Immature natural killer cell (primary cell): ENCODE results near the gene NEUROG1. TPM values are rescaled to one million over a fixed set of nuclear protein-coding genes. Genes with fewer than 3 reads are reported as not detected.

Experiments
- DNase-seq, 3 donors: peaks; one replicate each; pipeline ENCODE4 v3.0.0; 2022; ENCODE audit warnings: mixed read lengths in 1 of 3
- H3K27ac Mint-ChIP-seq, 6 donors: one replicate each; pipeline ENCODE4 v1.8.0; 2020; ENCODE audit warnings: mixed read lengths in 6 of 6, mild to moderate bottlenecking in 5 of 6, inconsistent platforms in 4 of 6, moderate library complexity in 3 of 6
- H3K27me3 Mint-ChIP-seq, 3 donors: one replicate each; pipeline ENCODE4 v1.8.0; 2020 to 2021; ENCODE audit warnings: low read depth in 3 of 3, mild to moderate bottlenecking in 3 of 3, mixed read lengths in 3 of 3, moderate library complexity in 3 of 3, inconsistent platforms in 1 of 3
- H3K36me3 Mint-ChIP-seq, 3 donors: one replicate each; pipeline ENCODE4 v1.8.0; 2020; ENCODE audit warnings: mixed read lengths in 3 of 3, inconsistent platforms in 2 of 3, mild to moderate bottlenecking in 2 of 3
- H3K4me1 Mint-ChIP-seq, 2 donors: one replicate each; pipeline ENCODE4 v1.8.0; 2020; ENCODE audit warnings: inconsistent platforms in 2 of 2, mild to moderate bottlenecking in 2 of 2, mixed read lengths in 2 of 2, moderate library complexity in 1 of 2
- H3K4me3 Mint-ChIP-seq, 5 donors: one replicate each; pipeline ENCODE4 v1.8.0; 2020; ENCODE audit warnings: mild to moderate bottlenecking in 5 of 5, mixed read lengths in 5 of 5, inconsistent platforms in 3 of 5, moderate library complexity in 3 of 5
- H3K9me3 Mint-ChIP-seq, 6 donors: one replicate each; pipeline ENCODE4 v1.8.0; 2020; ENCODE audit warnings: mild to moderate bottlenecking in 6 of 6, mixed read lengths in 6 of 6, inconsistent platforms in 4 of 6, moderate library complexity in 3 of 6
- polyA plus RNA-seq, 3 donors: library from polyadenylated mRNA; unstranded; fragments of 300-500 nt; fragmentation: Illumina TruSeq; gene quantifications; one replicate each; pipeline ENCODE4 v1.2.3, GENCODE V29; 2021

NEUROG1 gene
- polyA plus RNA-seq, 3 donors from 2014 or later: not detected

DNA sequence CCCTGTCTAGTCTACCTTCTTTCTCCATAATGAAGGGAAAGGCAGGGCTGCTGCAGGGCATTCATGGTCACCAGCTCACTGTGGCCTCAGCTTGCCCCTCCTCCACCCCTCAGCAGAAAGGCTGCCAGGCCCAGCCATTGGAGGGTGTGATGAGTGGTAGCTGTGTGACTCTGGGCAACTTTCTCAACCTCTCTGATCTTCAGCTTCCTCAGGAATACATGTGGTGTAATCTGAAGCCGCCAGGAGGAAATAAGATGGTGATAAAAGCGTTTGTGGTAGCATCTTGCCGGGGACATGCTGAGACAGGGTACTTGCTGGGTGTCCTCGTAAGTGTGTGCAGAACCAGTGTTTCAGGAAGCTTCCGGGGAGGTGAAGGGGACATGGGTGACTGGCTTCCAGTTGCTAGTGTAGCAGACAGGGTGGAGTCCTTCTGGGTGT lies 33.2 kb upstream of the NEUROG1 start:
- Mint-ChIP-seq H3K36me3 (no peaks in the 10 kb centered on the region), H3K9me3 (no peaks in the 10 kb centered on the region), H3K27ac (no peak overlapping the region)

DNA sequence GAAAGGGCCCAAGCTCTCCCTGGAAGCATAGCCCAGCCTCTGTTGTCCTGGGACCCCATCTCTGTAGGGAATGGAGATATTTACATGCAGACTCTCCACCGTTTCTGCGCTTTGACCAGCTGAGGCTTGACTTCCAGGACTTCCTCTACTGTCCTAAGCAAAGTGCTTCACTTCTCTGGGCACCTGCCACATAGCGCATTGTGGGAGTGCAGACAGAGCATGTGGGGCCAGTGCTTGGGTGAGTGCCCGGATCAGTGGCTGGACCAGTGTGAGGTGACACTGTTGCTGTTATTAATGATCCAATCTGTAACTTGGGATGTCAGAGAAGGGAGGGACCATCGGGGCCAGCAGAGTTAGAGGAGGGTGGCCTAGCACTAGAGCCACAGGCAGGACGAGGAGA lies 32.5 kb upstream of the NEUROG1 start:
- DNase-seq: no peak
- no peaks in the 10 kb centered on the region for H3K4me1 Mint-ChIP-seq
- no peaks in the 10 kb centered on the region for H3K36me3 Mint-ChIP-seq
- H3K27me3 Mint-ChIP-seq: peaks cover 0 to 4% (median 3%) of the 10 kb centered on the region in 3 donors
- H3K4me3 Mint-ChIP-seq: no peak overlapping the region
- H3K27ac Mint-ChIP-seq: no peak overlapping the region
- H3K9me3 Mint-ChIP-seq: no peaks in the 10 kb centered on the region

More for the DNA sequence above, 33.2 kb upstream of the NEUROG1 start:
- no peaks in the 10 kb centered on the region for H3K4me1 Mint-ChIP-seq
- no peak for DNase-seq
- peaks cover 0 to 5% (median 3%) of the 10 kb centered on the region in 3 donors for H3K27me3 Mint-ChIP-seq
- no peak overlapping the region for H3K4me3 Mint-ChIP-seq

DNA sequence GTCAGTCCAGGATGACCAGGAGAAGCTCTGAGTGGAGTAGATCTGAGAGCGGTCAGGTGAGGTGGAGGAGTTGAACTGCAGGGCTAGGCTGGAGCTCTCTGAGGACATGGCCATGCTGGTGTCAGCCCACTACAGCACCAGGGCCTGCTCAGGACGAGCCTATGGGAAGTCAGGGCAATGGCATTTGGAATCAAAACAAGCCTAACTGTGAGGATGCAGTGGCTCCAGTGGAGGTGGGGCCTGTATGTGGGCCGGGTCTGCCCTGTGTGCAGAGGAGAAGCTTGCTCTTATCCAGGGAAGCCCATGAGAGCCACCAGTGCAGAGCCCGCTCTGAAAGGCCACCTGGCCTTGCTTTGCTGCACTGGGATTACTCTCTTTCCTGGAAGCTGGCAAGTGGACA lies 31.9 kb upstream of the NEUROG1 start:
- H3K4me3 Mint-ChIP-seq: no peak overlapping the region
- H3K9me3 Mint-ChIP-seq: no peaks in the 10 kb centered on the region
- peaks cover 0 to 4% (median 3%) of the 10 kb centered on the region in 3 donors for H3K27me3 Mint-ChIP-seq
- no peaks in the 10 kb centered on the region for H3K4me1 Mint-ChIP-seq
- H3K36me3 Mint-ChIP-seq: no peaks in the 10 kb centered on the region
- DNase-seq: no peak
- H3K27ac Mint-ChIP-seq: no peak overlapping the region

DNA sequence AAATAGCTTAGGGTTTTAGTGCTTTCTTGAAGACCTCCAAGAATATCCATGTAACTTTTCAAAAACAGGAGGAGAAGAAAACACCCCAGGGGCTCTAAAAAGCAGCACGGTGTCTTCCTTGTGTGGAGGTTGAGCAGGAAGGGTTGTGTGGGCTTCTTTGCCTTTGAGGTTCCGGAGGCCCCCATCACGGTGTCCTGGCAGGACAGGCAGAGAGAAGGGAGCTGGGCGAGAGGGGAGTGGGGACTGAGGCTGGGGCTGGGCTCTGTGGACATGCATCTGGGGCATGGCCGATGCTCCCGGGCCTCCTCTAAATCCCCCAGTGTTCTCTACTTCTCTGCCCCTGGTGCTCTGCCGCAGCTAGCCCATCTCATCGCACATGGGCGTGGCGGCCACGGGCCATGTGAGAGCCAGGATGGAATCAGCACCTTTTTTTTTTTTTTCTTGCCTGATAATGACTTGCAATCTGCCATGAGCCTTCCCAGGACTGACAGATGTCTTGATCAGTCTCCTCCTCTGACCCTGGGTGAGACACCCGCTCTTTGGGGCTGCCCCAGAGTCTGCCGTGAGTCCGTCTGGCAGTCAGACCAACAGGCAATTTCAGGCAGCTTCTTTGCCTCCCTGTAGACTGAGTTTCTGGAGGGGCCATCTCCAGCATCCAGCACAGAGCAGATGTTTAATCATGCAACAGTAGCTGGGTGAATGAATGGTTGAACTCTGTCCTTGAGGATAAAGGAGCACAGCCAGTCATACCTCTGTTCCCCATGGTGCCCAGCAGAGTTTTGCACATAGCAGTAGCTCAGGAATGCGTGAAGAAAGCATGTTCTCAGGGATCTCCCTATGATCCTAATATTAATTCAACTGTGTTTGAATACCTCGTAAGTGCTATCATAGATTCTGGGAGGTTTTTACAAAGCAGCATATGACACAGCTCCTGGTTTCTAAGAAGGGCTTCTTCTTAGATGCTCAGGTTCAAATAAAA lies 30.9 kb upstream of the NEUROG1 start:
- no peaks in the 10 kb centered on the region for H3K4me1 Mint-ChIP-seq
- no peak overlapping the region for H3K27ac Mint-ChIP-seq
- H3K4me3 Mint-ChIP-seq: no peak overlapping the region
- H3K27me3 Mint-ChIP-seq: peaks cover 0 to 4% (median 0%) of the 10 kb centered on the region in 3 donors
- no peaks in the 10 kb centered on the region for H3K9me3 Mint-ChIP-seq
- H3K36me3 Mint-ChIP-seq: no peaks in the 10 kb centered on the region
- no peak for DNase-seq

DNA sequence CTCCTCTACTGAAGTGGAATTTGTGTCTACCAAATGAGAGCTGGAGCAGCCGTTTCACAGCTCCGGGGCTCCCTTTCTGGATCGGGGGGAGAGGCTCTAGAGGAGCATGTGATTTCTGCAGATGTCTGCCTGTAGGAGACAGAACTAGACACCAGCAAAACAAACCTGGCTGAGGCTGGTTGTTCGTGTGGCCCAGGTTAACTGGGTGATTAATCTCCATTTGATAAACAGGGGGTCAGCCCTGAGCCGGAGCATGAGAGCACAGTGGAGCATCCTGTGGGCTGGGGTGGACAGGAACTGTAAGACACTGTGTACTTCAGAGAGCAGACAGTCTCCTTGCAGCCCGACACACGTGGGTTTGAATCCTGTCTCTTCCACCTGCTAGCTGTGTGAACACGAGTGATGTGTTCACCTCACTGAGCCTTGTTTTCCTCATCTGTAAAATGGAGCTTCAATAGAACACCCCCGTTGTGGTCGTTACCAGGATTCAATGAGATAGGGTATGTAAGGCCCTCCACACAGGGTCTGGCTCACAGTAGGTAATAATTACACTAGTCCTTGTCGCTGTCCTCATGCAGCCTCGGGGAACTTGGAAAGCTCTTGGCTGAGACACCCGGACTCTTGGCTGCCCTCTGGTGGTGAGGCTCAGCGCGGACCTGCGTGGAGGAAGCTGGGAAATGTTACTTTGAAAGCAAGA lies 30.1 kb upstream of the NEUROG1 start:
- peaks cover 0 to 1% of the 10 kb centered on the region in 2 donors for H3K4me1 Mint-ChIP-seq
- DNase-seq: peak; percentile 22 to 41 (median 37)
- peaks cover 0 to 4% (median 0%) of the 10 kb centered on the region in 3 donors for H3K27me3 Mint-ChIP-seq

DNA sequence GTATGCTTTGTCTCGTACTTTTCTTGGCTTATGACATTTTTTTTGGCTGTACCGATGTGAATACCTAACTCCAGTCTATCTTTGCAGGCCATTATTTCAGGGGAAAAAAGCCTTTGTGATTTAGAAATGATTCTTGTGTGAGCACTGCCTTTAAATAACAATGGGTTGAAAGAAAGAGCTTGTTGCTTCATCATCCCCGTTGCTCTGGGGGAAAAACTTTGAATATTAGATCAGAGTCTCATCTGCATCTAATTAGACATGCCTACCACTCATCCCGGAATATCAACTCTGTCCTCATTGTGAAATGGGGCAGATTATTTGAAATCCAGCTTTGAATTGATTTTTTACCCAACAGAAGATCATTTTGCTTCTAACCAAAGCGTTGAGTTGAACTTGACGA lies 29.5 kb upstream of the NEUROG1 start:
- H3K36me3 Mint-ChIP-seq: no peaks in the 10 kb centered on the region
- no peak overlapping the region for H3K27ac Mint-ChIP-seq
- H3K27me3 Mint-ChIP-seq: peaks cover 0 to 6% (median 2%) of the 10 kb centered on the region in 3 donors
- peaks cover 0 to 4% of the 10 kb centered on the region in 2 donors for H3K4me1 Mint-ChIP-seq
- H3K4me3 Mint-ChIP-seq: no peak overlapping the region
- no peak for DNase-seq
- H3K9me3 Mint-ChIP-seq: no peaks in the 10 kb centered on the region

More for the DNA sequence above, 30.1 kb upstream of the NEUROG1 start:
- no peak overlapping the region for H3K27ac Mint-ChIP-seq
- H3K4me3 Mint-ChIP-seq: no peak overlapping the region
- no peaks in the 10 kb centered on the region for H3K36me3 Mint-ChIP-seq
- H3K9me3 Mint-ChIP-seq: no peaks in the 10 kb centered on the region

DNA sequence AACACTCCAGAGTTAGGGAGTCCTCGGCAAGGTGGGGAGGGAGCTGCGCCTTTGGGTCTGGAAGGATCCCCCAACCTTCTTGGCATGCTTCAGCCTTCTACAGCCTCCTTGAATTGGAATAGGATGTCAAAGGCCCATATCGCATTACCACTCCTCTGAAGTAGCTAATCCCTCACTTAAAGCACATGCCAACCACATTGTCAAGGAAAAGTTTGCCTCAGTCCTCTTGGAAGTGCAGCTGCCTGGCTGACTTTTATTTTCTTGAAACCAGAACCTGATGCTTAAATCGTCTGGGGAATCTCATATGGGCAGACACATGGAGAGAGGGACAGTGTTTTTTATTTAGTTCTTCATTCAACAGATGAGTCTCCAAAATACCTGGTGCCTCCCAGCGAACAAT lies 28.6 kb upstream of the NEUROG1 start:
- Mint-ChIP-seq H3K4me3 (no peak overlapping the region), H3K36me3 (no peaks in the 10 kb centered on the region), H3K27me3 (peaks cover 0 to 6% (median 2%) of the 10 kb centered on the region in 3 donors), H3K4me1 (peaks cover 0 to 4% of the 10 kb centered on the region in 2 donors), H3K27ac (no peak overlapping the region), H3K9me3 (no peaks in the 10 kb centered on the region)
- no peak for DNase-seq

DNA sequence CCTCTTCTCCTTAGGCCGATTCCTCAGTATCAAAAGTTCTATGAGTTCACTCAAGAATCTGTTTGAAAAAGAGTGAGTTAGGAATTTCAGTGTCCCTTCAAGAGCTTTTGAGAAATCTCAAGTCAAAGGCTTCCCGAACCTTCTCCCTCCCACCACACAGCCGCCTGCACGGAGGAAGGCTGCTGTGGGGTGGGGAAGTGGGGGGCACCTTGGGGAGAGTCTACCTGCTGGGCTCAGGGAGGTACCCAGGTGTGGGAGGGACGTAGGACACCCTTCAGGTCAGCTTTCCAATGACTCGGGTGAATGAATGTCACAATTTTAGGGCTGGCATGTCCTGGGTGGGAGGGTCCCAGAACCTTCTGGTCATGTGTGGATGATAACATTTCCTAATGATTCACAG lies 25.5 kb upstream of the NEUROG1 start:
- Mint-ChIP-seq H3K9me3 (no peaks in the 10 kb centered on the region), H3K27ac (no peak overlapping the region), H3K4me1 (peaks cover 0 to 4% of the 10 kb centered on the region in 2 donors), H3K27me3 (peaks cover 2 to 6% (median 5%) of the 10 kb centered on the region in 3 donors), H3K36me3 (no peaks in the 10 kb centered on the region), H3K4me3 (no peak overlapping the region)
- no peak for DNase-seq

DNA sequence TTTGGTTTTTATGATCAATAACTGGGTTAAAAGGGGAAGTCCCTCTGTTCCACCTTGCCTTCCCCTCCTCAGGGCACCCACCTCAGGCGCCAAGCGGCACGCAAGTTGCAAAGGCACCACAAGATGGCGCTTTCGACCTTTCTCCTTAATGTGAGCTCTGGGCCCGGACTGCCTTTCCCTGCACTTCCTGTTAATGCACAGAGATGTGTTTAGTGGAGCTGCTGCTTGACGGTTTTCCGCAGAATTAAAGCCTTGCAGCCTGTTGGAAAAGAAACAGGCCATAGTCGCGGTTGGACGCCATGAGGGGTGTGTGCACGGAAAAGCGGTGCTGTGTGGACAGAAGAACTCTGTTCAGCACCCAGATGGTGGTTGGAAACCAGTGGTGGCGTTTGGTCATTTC lies 25.1 kb upstream of the NEUROG1 start:
- no peak overlapping the region for H3K4me3 Mint-ChIP-seq
- H3K4me1 Mint-ChIP-seq: peaks cover 0 to 4% of the 10 kb centered on the region in 2 donors
- H3K36me3 Mint-ChIP-seq: no peaks in the 10 kb centered on the region
- DNase-seq: peak in 2 of 3 donors; percentile 19 to 25
- no peaks in the 10 kb centered on the region for H3K9me3 Mint-ChIP-seq
- H3K27ac Mint-ChIP-seq: no peak overlapping the region
- H3K27me3 Mint-ChIP-seq: peaks cover 2 to 9% (median 2%) of the 10 kb centered on the region in 3 donors

DNA sequence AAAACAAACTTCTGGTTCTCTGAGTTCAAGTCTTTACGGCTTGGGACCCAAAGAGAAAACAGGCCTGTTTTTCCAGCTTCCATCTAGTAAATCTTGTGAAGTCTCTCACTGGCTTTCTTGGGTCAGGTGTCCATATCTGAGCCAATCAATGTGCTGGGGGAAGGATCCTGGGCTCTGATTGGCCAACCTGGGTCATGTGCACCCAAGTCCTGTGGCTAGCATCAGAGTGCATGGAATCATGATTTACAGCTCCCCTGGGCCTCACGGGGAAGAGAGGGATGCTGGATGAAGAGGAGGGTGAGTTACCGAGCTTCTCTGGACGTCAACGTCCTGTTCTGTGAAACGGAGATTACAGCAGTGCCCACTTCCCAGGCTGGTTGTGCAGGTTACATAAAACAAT lies 23.6 kb upstream of the NEUROG1 start:
- H3K4me1 Mint-ChIP-seq: peaks cover 0 to 4% of the 10 kb centered on the region in 2 donors

DNA sequence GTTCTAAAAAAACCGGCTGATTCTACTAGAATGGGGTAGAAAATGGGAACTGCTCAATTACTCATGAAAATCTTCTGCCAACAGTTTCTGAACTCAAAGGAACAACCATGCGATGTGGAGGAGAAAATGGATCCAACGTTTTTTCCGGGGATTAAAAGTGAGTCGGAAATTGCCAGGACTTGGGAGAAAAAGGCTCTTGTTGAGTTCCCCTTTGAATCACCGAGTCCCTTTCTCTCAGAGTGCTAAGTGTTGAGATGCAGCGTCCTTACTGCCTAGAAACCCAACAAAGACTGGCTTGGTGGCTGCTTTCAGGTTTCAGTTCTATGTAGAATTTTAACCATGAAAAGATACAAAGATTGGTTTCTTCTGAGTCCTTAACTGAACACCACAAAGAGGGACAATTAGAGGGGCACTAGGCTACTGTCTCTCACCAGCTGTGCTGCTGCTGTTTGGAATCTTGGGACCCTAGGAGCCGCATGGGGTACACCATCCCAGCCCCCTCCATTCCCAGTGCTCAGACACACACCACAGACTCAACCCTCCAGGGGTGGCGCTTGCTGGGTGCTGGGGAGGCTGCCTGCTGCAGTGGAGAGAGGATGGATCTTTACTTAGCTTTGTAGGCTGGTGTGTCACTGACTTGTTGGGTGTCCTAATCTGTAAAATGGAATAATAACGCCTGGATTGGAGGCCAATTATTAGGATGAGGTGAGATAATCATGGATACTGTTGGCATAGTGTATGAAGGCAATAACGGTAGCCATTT lies 21.5 kb upstream of the NEUROG1 start:
- no peaks in the 10 kb centered on the region for H3K9me3 Mint-ChIP-seq
- peaks cover 3 to 14% (median 9%) of the 10 kb centered on the region in 3 donors for H3K27me3 Mint-ChIP-seq
- peaks cover 0 to 4% of the 10 kb centered on the region in 2 donors for H3K4me1 Mint-ChIP-seq
- no peak for DNase-seq
- H3K4me3 Mint-ChIP-seq: no peak overlapping the region
- H3K36me3 Mint-ChIP-seq: no peaks in the 10 kb centered on the region
- no peak overlapping the region for H3K27ac Mint-ChIP-seq

More for the DNA sequence above, 23.6 kb upstream of the NEUROG1 start:
- Mint-ChIP-seq H3K36me3 (no peaks in the 10 kb centered on the region), H3K27me3 (peaks cover 2 to 12% (median 5%) of the 10 kb centered on the region in 3 donors), H3K27ac (no peak overlapping the region), H3K4me3 (no peak overlapping the region), H3K9me3 (no peaks in the 10 kb centered on the region)
- DNase-seq: no peak

DNA sequence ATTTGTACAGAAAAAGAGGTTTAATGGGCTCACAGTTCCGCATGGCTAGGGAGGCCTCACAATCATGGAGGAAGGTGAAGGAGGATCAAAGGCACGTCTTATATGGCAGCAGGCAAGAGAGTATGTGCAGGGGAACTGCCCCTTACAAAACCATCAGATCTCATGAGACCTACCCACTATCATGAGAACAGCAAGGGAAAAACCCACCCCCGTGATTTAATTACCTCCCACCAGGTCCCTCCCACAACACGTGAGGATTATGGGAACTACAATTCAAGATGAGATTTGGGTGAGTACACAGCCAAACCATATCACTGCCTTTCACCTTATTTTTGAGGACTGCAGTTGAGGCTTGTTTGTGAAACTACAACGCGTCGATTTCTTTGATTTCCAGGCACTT lies 20.9 kb upstream of the NEUROG1 start:
- DNase-seq: no peak
- Mint-ChIP-seq H3K4me1 (peaks cover 0 to 4% of the 10 kb centered on the region in 2 donors), H3K9me3 (peaks cover 0 to 3% (median 0%) of the 10 kb centered on the region in 6 donors), H3K36me3 (no peaks in the 10 kb centered on the region), H3K4me3 (no peak overlapping the region), H3K27ac (no peak overlapping the region), H3K27me3 (peaks cover 3 to 16% (median 11%) of the 10 kb centered on the region in 3 donors)

DNA sequence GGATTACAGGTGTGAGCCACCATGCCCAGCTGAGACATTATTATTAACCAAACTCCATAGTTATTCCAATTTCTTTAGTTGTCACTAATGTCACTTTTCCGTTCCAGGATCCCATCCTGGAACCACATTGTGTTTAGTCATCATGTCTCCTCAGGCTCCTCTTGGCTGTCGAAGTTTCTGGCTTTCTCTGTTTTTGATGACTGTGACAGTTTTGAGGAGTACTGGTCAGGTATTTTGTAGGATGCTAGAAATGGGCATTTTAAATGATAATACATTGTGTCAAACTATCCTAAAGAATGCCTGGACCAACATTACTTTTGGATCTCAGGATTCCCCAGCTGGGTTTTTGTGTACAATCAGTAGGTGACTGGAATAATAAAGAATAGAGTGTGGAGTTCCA lies 19.8 kb upstream of the NEUROG1 start:
- Mint-ChIP-seq H3K27ac (no peak overlapping the region), H3K4me3 (no peak overlapping the region), H3K27me3 (peaks cover 1 to 16% (median 9%) of the 10 kb centered on the region in 3 donors), H3K9me3 (peaks cover 0 to 3% (median 0%) of the 10 kb centered on the region in 6 donors), H3K36me3 (no peaks in the 10 kb centered on the region), H3K4me1 (no peaks in the 10 kb centered on the region)
- no peak for DNase-seq
